ENCODE data around the gene DCD.
A peak's percentile ranks its signal among the peaks of the same experiment; 100 is the strongest.

DCD gene

GRCh38 chr12:54601841-54602240 is 46.3 kb downstream of the DCD start:
- no peak overlapping the region for H4K8ac ChIP-seq (ENCODE audit: low read length)
- H2BK15ac ChIP-seq (ENCODE audit: low read depth, poor library complexity, severe bottlenecking), result no peak overlapping the region
- H3K27me3 ChIP-seq (ENCODE audit: control insufficient read depth in 1 of 2, insufficient read depth in 1 of 2, low read length in 2 of 2), result peaks cover 28 to 33% of the 10 kb centered on the region in 2 experiments
- no peak overlapping the region for H3K4ac ChIP-seq (ENCODE audit: low read depth in 1 of 2, low read length in 2 of 2)
- H2AFZ ChIP-seq (ENCODE audit: low read depth, low read length), result no peak overlapping the region
- H2BK120ac ChIP-seq (ENCODE audit: low read depth, low read length), result no peak overlapping the region
- no peaks in the 10 kb centered on the region for H3K79me1 ChIP-seq (replicated peaks; ENCODE audit: low read length, poor library complexity, severe bottlenecking)
- H3K9me3 ChIP-seq (ENCODE audit: control insufficient read depth, low read length), result no peaks in the 10 kb centered on the region
- peaks cover 8% of the 10 kb centered on the region for H3K4me1 ChIP-seq (ENCODE audit: control insufficient read depth, insufficient read depth, low read depth, low read length)
- H3K27ac ChIP-seq (ENCODE audit: low read length, poor library complexity, severe bottlenecking), result no peak overlapping the region
- no peak overlapping the region for H2BK12ac ChIP-seq (ENCODE audit: low read length in 2 of 2)
- no peak overlapping the region for H3K18ac ChIP-seq (ENCODE audit: low read depth in 1 of 2, low read length in 2 of 2)
- no peak overlapping the region for H3K23ac ChIP-seq (ENCODE audit: low read length in 2 of 2)
- H3K14ac ChIP-seq (ENCODE audit: low read length in 2 of 2), result no peak overlapping the region
- no peaks in the 10 kb centered on the region for H3K36me3 ChIP-seq (ENCODE audit: control insufficient read depth in 1 of 2, insufficient read depth in 2 of 2, low read depth in 1 of 2, low read length in 2 of 2)
- no peak overlapping the region for H4K91ac ChIP-seq (ENCODE audit: low read length)
- H2AK5ac ChIP-seq (ENCODE audit: low read length, severe bottlenecking), result no peak overlapping the region
- H2BK5ac ChIP-seq (ENCODE audit: low read depth, low read length, poor library complexity, severe bottlenecking), result no peak overlapping the region
- WGBS, result 55% methylated on average over 4 of the region's 4 CpGs
- H3K9ac ChIP-seq (ENCODE audit: low read length), result no peak overlapping the region
- H3K4me2 ChIP-seq (ENCODE audit: low read length, poor library complexity, severe bottlenecking), result no peak overlapping the region
- no peak overlapping the region for H3K4me3 ChIP-seq (ENCODE audit: insufficient read depth in 1 of 2, low read depth in 1 of 2, low read length in 2 of 2)
- no peak for DNase-seq

- H2AK5ac ChIP-seq (ENCODE audit: low read length, severe bottlenecking), result no peak overlapping the region
- H4K8ac ChIP-seq (ENCODE audit: low read length), result no peak overlapping the region
- H3K9ac ChIP-seq (ENCODE audit: low read length), result no peak overlapping the region
- H3K23ac ChIP-seq (ENCODE audit: low read length in 2 of 2), result no peak overlapping the region
- H3K14ac ChIP-seq (ENCODE audit: low read length in 2 of 2), result no peak overlapping the region
- 88% methylated on average over 5 of the region's 5 CpGs for WGBS
- H2BK5ac ChIP-seq (ENCODE audit: low read depth, low read length, poor library complexity, severe bottlenecking), result no peak overlapping the region
- no peak overlapping the region for H2BK12ac ChIP-seq (ENCODE audit: low read length in 2 of 2)
- DNase-seq, result no peak
- no peak overlapping the region for H4K91ac ChIP-seq (ENCODE audit: low read length)
- H3K27ac ChIP-seq (ENCODE audit: low read length, poor library complexity, severe bottlenecking), result no peak overlapping the region
- H2AFZ ChIP-seq (ENCODE audit: low read depth, low read length), result no peak overlapping the region
- no peak overlapping the region for H2BK120ac ChIP-seq (ENCODE audit: low read depth, low read length)
- peaks cover 8% of the 10 kb centered on the region for H3K4me1 ChIP-seq (ENCODE audit: control insufficient read depth, insufficient read depth, low read depth, low read length)
- H3K4ac ChIP-seq (ENCODE audit: low read depth in 1 of 2, low read length in 2 of 2), result no peak overlapping the region
- no peak overlapping the region for H3K4me2 ChIP-seq (ENCODE audit: low read length, poor library complexity, severe bottlenecking)
- H3K27me3 ChIP-seq (ENCODE audit: control insufficient read depth in 1 of 2, insufficient read depth in 1 of 2, low read length in 2 of 2), result peaks cover 28 to 31% of the 10 kb centered on the region in 2 experiments
- no peaks in the 10 kb centered on the region for H3K79me1 ChIP-seq (replicated peaks; ENCODE audit: low read length, poor library complexity, severe bottlenecking)
- no peaks in the 10 kb centered on the region for H3K36me3 ChIP-seq (ENCODE audit: control insufficient read depth in 1 of 2, insufficient read depth in 2 of 2, low read depth in 1 of 2, low read length in 2 of 2)
- H3K18ac ChIP-seq (ENCODE audit: low read depth in 1 of 2, low read length in 2 of 2), result no peak overlapping the region
- no peak overlapping the region for H3K4me3 ChIP-seq (ENCODE audit: insufficient read depth in 1 of 2, low read depth in 1 of 2, low read length in 2 of 2)
- no peak overlapping the region for H2BK15ac ChIP-seq (ENCODE audit: low read depth, poor library complexity, severe bottlenecking)
- H3K9me3 ChIP-seq (ENCODE audit: control insufficient read depth, low read length), result no peaks in the 10 kb centered on the region
Observed at GRCh38 chr12:54598970-54599369, 49.2 kb downstream of the DCD start.

- no peak overlapping the region for H2AFZ ChIP-seq (ENCODE audit: low read depth, low read length)
- H3K79me1 ChIP-seq (replicated peaks; ENCODE audit: low read length, poor library complexity, severe bottlenecking), result no peaks in the 10 kb centered on the region
- H3K4ac ChIP-seq (ENCODE audit: low read depth in 1 of 2, low read length in 2 of 2), result no peak overlapping the region
- H2AK5ac ChIP-seq (ENCODE audit: low read length, severe bottlenecking), result no peak overlapping the region
- no peak overlapping the region for H3K9ac ChIP-seq (ENCODE audit: low read length)
- no peak overlapping the region for H2BK12ac ChIP-seq (ENCODE audit: low read length in 2 of 2)
- H2BK15ac ChIP-seq (ENCODE audit: low read depth, poor library complexity, severe bottlenecking), result no peak overlapping the region
- no peak overlapping the region for H2BK120ac ChIP-seq (ENCODE audit: low read depth, low read length)
- peak; percentile 57 for DNase-seq
- no peak overlapping the region for H3K23ac ChIP-seq (ENCODE audit: low read length in 2 of 2)
- H3K4me3 ChIP-seq (ENCODE audit: insufficient read depth in 1 of 2, low read depth in 1 of 2, low read length in 2 of 2), result no peak overlapping the region
- no peak overlapping the region for H4K8ac ChIP-seq (ENCODE audit: low read length)
- H3K27me3 ChIP-seq (ENCODE audit: control insufficient read depth in 1 of 2, insufficient read depth in 1 of 2, low read length in 2 of 2), result peaks cover 28 to 31% of the 10 kb centered on the region in 2 experiments
- no peak overlapping the region for H4K91ac ChIP-seq (ENCODE audit: low read length)
- no peak overlapping the region for H2BK5ac ChIP-seq (ENCODE audit: low read depth, low read length, poor library complexity, severe bottlenecking)
- no peak overlapping the region for H3K4me2 ChIP-seq (ENCODE audit: low read length, poor library complexity, severe bottlenecking)
- peaks cover 16% of the 10 kb centered on the region for H3K4me1 ChIP-seq (ENCODE audit: control insufficient read depth, insufficient read depth, low read depth, low read length)
- no peak overlapping the region for H3K27ac ChIP-seq (ENCODE audit: low read length, poor library complexity, severe bottlenecking)
- H3K36me3 ChIP-seq (ENCODE audit: control insufficient read depth in 1 of 2, insufficient read depth in 2 of 2, low read depth in 1 of 2, low read length in 2 of 2), result no peaks in the 10 kb centered on the region
- no peaks in the 10 kb centered on the region for H3K9me3 ChIP-seq (ENCODE audit: control insufficient read depth, low read length)
- WGBS, result 40% methylated on average over 3 of the region's 3 CpGs
- no peak overlapping the region for H3K18ac ChIP-seq (ENCODE audit: low read depth in 1 of 2, low read length in 2 of 2)
- H3K14ac ChIP-seq (ENCODE audit: low read length in 2 of 2), result no peak overlapping the region
Observed at GRCh38 chr12:54596526-54596946, 51.6 kb downstream of the DCD start.

- H2AFZ ChIP-seq (ENCODE audit: low read depth, low read length), result no peak overlapping the region
- H3K79me1 ChIP-seq (replicated peaks; ENCODE audit: low read length, poor library complexity, severe bottlenecking), result no peaks in the 10 kb centered on the region
- no peaks in the 10 kb centered on the region for H3K36me3 ChIP-seq (ENCODE audit: control insufficient read depth in 1 of 2, insufficient read depth in 2 of 2, low read depth in 1 of 2, low read length in 2 of 2)
- peaks cover 24% of the 10 kb centered on the region for H3K4me1 ChIP-seq (ENCODE audit: control insufficient read depth, insufficient read depth, low read depth, low read length)
- no peak overlapping the region for H3K18ac ChIP-seq (ENCODE audit: low read depth in 1 of 2, low read length in 2 of 2)
- no peak overlapping the region for H3K9ac ChIP-seq (ENCODE audit: low read length)
- DNase-seq, result no peak
- 60% methylated on average over 1 of the region's 3 CpGs for WGBS
- no peak overlapping the region for H3K27ac ChIP-seq (ENCODE audit: low read length, poor library complexity, severe bottlenecking)
- no peak overlapping the region for H4K91ac ChIP-seq (ENCODE audit: low read length)
- no peak overlapping the region for H4K8ac ChIP-seq (ENCODE audit: low read length)
- H3K27me3 ChIP-seq (ENCODE audit: control insufficient read depth in 1 of 2, insufficient read depth in 1 of 2, low read length in 2 of 2), result peaks cover 31% of the 10 kb centered on the region in 2 experiments
- H3K4me3 ChIP-seq (ENCODE audit: insufficient read depth in 1 of 2, low read depth in 1 of 2, low read length in 2 of 2), result no peak overlapping the region
- no peak overlapping the region for H3K23ac ChIP-seq (ENCODE audit: low read length in 2 of 2)
- H3K9me3 ChIP-seq (ENCODE audit: control insufficient read depth, low read length), result no peaks in the 10 kb centered on the region
- no peak overlapping the region for H3K14ac ChIP-seq (ENCODE audit: low read length in 2 of 2)
- H2BK12ac ChIP-seq (ENCODE audit: low read length in 2 of 2), result no peak overlapping the region
- no peak overlapping the region for H2BK120ac ChIP-seq (ENCODE audit: low read depth, low read length)
- H2BK15ac ChIP-seq (ENCODE audit: low read depth, poor library complexity, severe bottlenecking), result no peak overlapping the region
- H3K4me2 ChIP-seq (ENCODE audit: low read length, poor library complexity, severe bottlenecking), result no peak overlapping the region
- H2AK5ac ChIP-seq (ENCODE audit: low read length, severe bottlenecking), result peak overlapping the region; percentile 68
- H2BK5ac ChIP-seq (ENCODE audit: low read depth, low read length, poor library complexity, severe bottlenecking), result no peak overlapping the region
- H3K4ac ChIP-seq (ENCODE audit: low read depth in 1 of 2, low read length in 2 of 2), result no peak overlapping the region
Observed at GRCh38 chr12:54595471-54595870, 52.7 kb downstream of the DCD start.
